ENCODE data around the gene IDH3A. TPM values are rescaled to one million over a fixed set of nuclear protein-coding genes. Genes with fewer than 3 reads are reported as not detected.

The IDH3A gene
- total RNA-seq, 2 donors from 2014 or later: 34.2 to 43.2 TPM

GRCh38 chr15:78201281-78202190 lies 52.4 kb downstream of the IDH3A start:
- WGBS, 2 experiments (ENCODE audit: insufficient coverage in 1 of 2, insufficient read length in 1 of 2): 89 to 90% methylated on average over 7 to 10 of the region's 10 CpGs

GRCh38 chr15:78203346-78204225 lies 54.4 kb downstream of the IDH3A start:
- no peak for DNase-seq
- Histone ChIP-seq H3K9ac (ENCODE audit: extremely low read depth, low read length, poor library complexity, severe bottlenecking) (no peak overlapping the region), H3K4me1 (ENCODE audit: control insufficient read depth, insufficient read depth, low read length) (no peaks in the 10 kb centered on the region), H3K9me3 (ENCODE audit: control insufficient read depth, low read length) (no peaks in the 10 kb centered on the region), H3K27me3 (ENCODE audit: control insufficient read depth, insufficient read depth, low read length, poor library complexity, severe bottlenecking) (no peaks in the 10 kb centered on the region), H3K27ac (ENCODE audit: low read depth, low read length) (no peak overlapping the region), H3K4me3 (ENCODE audit: low read length) (no peak overlapping the region), H3K36me3 (ENCODE audit: control insufficient read depth, insufficient read depth, low read length) (no peaks in the 10 kb centered on the region)
- no peaks in the 10 kb centered on the region for H3K36me3 Mint-ChIP-seq (ENCODE audit: low read depth)
- no peaks in the 10 kb centered on the region for H3K27me3 Mint-ChIP-seq (ENCODE audit: insufficient read depth)
- TF ChIP-seq CTCF (conservative IDR thresholded peaks at IDR 0.05): no peak
- WGBS, 2 experiments (ENCODE audit: insufficient coverage in 1 of 2, insufficient read length in 1 of 2): 87 to 97% methylated on average over 9 to 14 of the region's 14 CpGs
- no peaks in the 10 kb centered on the region for H3K9me3 Mint-ChIP-seq
- no peak overlapping the region for H3K4me3 Mint-ChIP-seq
- H3K4me1 Mint-ChIP-seq: peaks cover 6% of the 10 kb centered on the region
- H3K27ac Mint-ChIP-seq: no peak overlapping the region

More at GRCh38 chr15:78201281-78202190, 52.4 kb downstream of the IDH3A start:
- no peaks in the 10 kb centered on the region for H3K27me3 ChIP-seq (ENCODE audit: control insufficient read depth, insufficient read depth, low read length, poor library complexity, severe bottlenecking)
- no peaks in the 10 kb centered on the region for H3K4me1 ChIP-seq (ENCODE audit: control insufficient read depth, insufficient read depth, low read length)
- no peaks in the 10 kb centered on the region for H3K9me3 ChIP-seq (ENCODE audit: control insufficient read depth, low read length)
- H3K9me3 Mint-ChIP-seq: no peaks in the 10 kb centered on the region
- no peaks in the 10 kb centered on the region for H3K27me3 Mint-ChIP-seq (ENCODE audit: insufficient read depth)
- H3K4me1 Mint-ChIP-seq: peaks cover 4% of the 10 kb centered on the region
- H3K9ac ChIP-seq (ENCODE audit: extremely low read depth, low read length, poor library complexity, severe bottlenecking): no peak overlapping the region
- no peak overlapping the region for H3K4me3 Mint-ChIP-seq
- H3K27ac ChIP-seq (ENCODE audit: low read depth, low read length): no peak overlapping the region
- no peak for DNase-seq
- TF ChIP-seq CTCF (conservative IDR thresholded peaks at IDR 0.05): no peak
- H3K4me3 ChIP-seq (ENCODE audit: low read length): no peak overlapping the region
- no peaks in the 10 kb centered on the region for H3K36me3 ChIP-seq (ENCODE audit: control insufficient read depth, insufficient read depth, low read length)
- no peaks in the 10 kb centered on the region for H3K36me3 Mint-ChIP-seq (ENCODE audit: low read depth)
- no peak overlapping the region for H3K27ac Mint-ChIP-seq
